IMR-90 (cell line): ENCODE measurements around the gene DERA. TPM values are rescaled to one million over a fixed set of nuclear protein-coding genes. Genes with fewer than 3 reads are reported as not detected.

ENCODE experiments used
- ATAC-seq: fragments of 200-7000 bp; cut with Tn5 transposase; 2 replicates; pipeline ENCODE4 v1.9.1; 2020; ENCODE audit warnings: low read depth, mild to moderate bottlenecking, moderate library complexity
- BruUV-seq: library from RNA; stranded (reverse); fragments of 400-500 nt; replicated peaks from 2 replicates; lab custom pipeline; 2021; lab: Mats Ljungman, UMichigan
- CTCF ChIA-PET: fragments of 300-600 bp; formaldehyde crosslinking; extraction: SDS; loops from one replicate; lab custom pipeline; 2021; ENCODE audit warnings: antibody characterized with exemption; lab: Yijun Ruan, JAX
- POLR2A ChIA-PET: fragments of 300-600 bp; sonication (Branson Sonifier 250); formaldehyde crosslinking; loops from one replicate; lab custom pipeline; 2022; ENCODE audit warnings: antibody characterized with exemption; ENCODE audit not compliant: unreplicated experiment; lab: Charles Lee
- DNase-seq: peaks from one replicate; pipeline ENCODE4 v3.0.0; 2013
- H2AFZ ChIP-seq: replicated peaks from 2 replicates; pipeline ENCODE3; 2013; ENCODE audit warnings: low read length, mild to moderate bottlenecking; ENCODE audit not compliant: poor library complexity
- H2AK5ac ChIP-seq: 2 replicates; pipeline ENCODE4 v1.6.1; 2013; ENCODE audit warnings: low read depth, low read length, inconsistent platforms
- H2AK9ac ChIP-seq: replicated peaks from 2 replicates; pipeline ENCODE3; 2013; ENCODE audit warnings: mild to moderate bottlenecking, low read depth, low read length, moderate library complexity; ENCODE audit not compliant: poor library complexity
- H2BK120ac ChIP-seq: 2 replicates; pipeline ENCODE4 v1.6.1; 2013; ENCODE audit warnings: low read depth, low read length, inconsistent platforms
- H2BK15ac ChIP-seq: 3 replicates; pipeline ENCODE4 v1.6.1; 2013; ENCODE audit warnings: low read depth, low read length, inconsistent platforms
- H2BK20ac ChIP-seq: 2 replicates; pipeline ENCODE4 v1.6.1; 2013; ENCODE audit warnings: low read depth, mild to moderate bottlenecking, inconsistent platforms, low read length, moderate library complexity
- H2BK5ac ChIP-seq: 2 replicates; pipeline ENCODE4 v1.6.1; 2013; ENCODE audit warnings: mild to moderate bottlenecking, low read depth, low read length, inconsistent platforms; ENCODE audit not compliant: poor library complexity, severe bottlenecking
- H3K14ac ChIP-seq: replicated peaks from 2 replicates; pipeline ENCODE4 v1.6.1; 2013; ENCODE audit warnings: low read depth, low read length, inconsistent platforms
- H3K18ac ChIP-seq: 2 replicates; pipeline ENCODE4 v1.6.1; 2013; ENCODE audit warnings: low read depth, low read length, control low read depth
- H3K23ac ChIP-seq: 2 replicates; pipeline ENCODE4 v1.6.1; 2013; ENCODE audit warnings: low read depth, low read length, inconsistent platforms
- H3K27ac ChIP-seq: 2 replicates; pipeline ENCODE4 v1.5.1; 2013; ENCODE audit warnings: mild to moderate bottlenecking, control low read depth, low read length; ENCODE audit not compliant: insufficient read depth
- H3K27me3 ChIP-seq: 2 replicates; pipeline ENCODE4 v1.6.1; 2013; ENCODE audit warnings: low read length; ENCODE audit not compliant: control insufficient read depth, insufficient read depth
- H3K36me3 ChIP-seq: 2 replicates; pipeline ENCODE4 v1.6.1; 2013; ENCODE audit warnings: low read length, mixed read lengths; ENCODE audit not compliant: control insufficient read depth, insufficient read depth
- H3K4ac ChIP-seq: 2 replicates; pipeline ENCODE4 v1.6.1; 2013; ENCODE audit warnings: low read depth, low read length, inconsistent platforms
- H3K4me1 ChIP-seq: 2 replicates; pipeline ENCODE4 v1.6.1; 2013; ENCODE audit warnings: low read length, mixed read lengths; ENCODE audit not compliant: control insufficient read depth, insufficient read depth
- H3K4me2 ChIP-seq: 2 replicates; pipeline ENCODE4 v1.6.1; 2013; ENCODE audit warnings: low read depth, mild to moderate bottlenecking, control low read depth, low read length, moderate library complexity
- H3K4me3 ChIP-seq: 2 replicates; pipeline ENCODE4 v1.5.1; 2013; ENCODE audit warnings: low read depth, mild to moderate bottlenecking, control low read depth, low read length, moderate library complexity; ENCODE audit not compliant: insufficient read depth
- H3K56ac ChIP-seq: 2 replicates; pipeline ENCODE4 v1.6.1; 2013; ENCODE audit warnings: low read length, inconsistent platforms; ENCODE audit not compliant: insufficient read depth; ENCODE audit errors: extremely low read depth
- H3K79me1 ChIP-seq, 2 experiments: 2 replicates each; pipeline ENCODE4 v1.6.1; 2013; ENCODE audit warnings: low read length in 2 of 2, inconsistent platforms in 1 of 2, low read depth in 1 of 2
- H3K9ac ChIP-seq: 2 replicates; pipeline ENCODE4 v1.6.1; 2013; ENCODE audit warnings: low read depth, low read length, control low read depth
- H3K9me1 ChIP-seq: 2 replicates; pipeline ENCODE4 v1.6.1; 2013; ENCODE audit warnings: low read length, inconsistent platforms; ENCODE audit not compliant: insufficient read depth
- H3K9me3 ChIP-seq: 2 replicates; pipeline ENCODE4 v1.6.1; 2013; ENCODE audit warnings: low read length; ENCODE audit not compliant: control insufficient read depth, insufficient read depth
- H4K20me1 ChIP-seq: 2 replicates; pipeline ENCODE4 v1.6.1; 2013; ENCODE audit warnings: low read length, inconsistent platforms; ENCODE audit not compliant: insufficient read depth
- H4K5ac ChIP-seq: 2 replicates; pipeline ENCODE4 v1.6.1; 2013; ENCODE audit warnings: mild to moderate bottlenecking, low read depth, low read length, control low read depth
- H4K8ac ChIP-seq, 2 experiments: 2 replicates each; pipeline ENCODE4 v1.6.1; 2013; ENCODE audit warnings: low read depth in 2 of 2, low read length in 2 of 2, control low read depth in 1 of 2, inconsistent platforms in 1 of 2
- H4K91ac ChIP-seq: 2 replicates; pipeline ENCODE4 v1.6.1; 2013; ENCODE audit warnings: low read depth, low read length, inconsistent platforms; ENCODE audit not compliant: insufficient read depth
- BHLHE40 ChIP-seq: fragments of 150-350 bp; IDR thresholded peaks from 2 replicates; pipeline ENCODE4 v1.6.1; 2016; ENCODE audit warnings: mild to moderate bottlenecking, low read depth, low read length
- CEBPB ChIP-seq: IDR thresholded peaks from 2 replicates; pipeline ENCODE4 v1.6.1; 2012; ENCODE audit warnings: low read depth, low read length, improper control_type of control experiment
- CHD1 ChIP-seq: IDR thresholded peaks from 2 replicates; pipeline ENCODE4 v1.6.1; 2012; ENCODE audit warnings: low read depth, low read length, improper control_type of control experiment
- FOS ChIP-seq: fragments of 150-350 bp; IDR thresholded peaks from 2 replicates; pipeline ENCODE4 v1.6.1; 2016; ENCODE audit warnings: low read depth, low read length
- MXI1 ChIP-seq: IDR thresholded peaks from 2 replicates; pipeline ENCODE4 v1.6.1; 2012; ENCODE audit warnings: low read depth, mild to moderate bottlenecking, low read length, moderate library complexity, borderline replicate concordance
- NFE2L2 ChIP-seq: fragments of 150-350 bp; IDR thresholded peaks from 2 replicates; pipeline ENCODE4 v1.6.1; 2016; ENCODE audit warnings: low read depth, mild to moderate bottlenecking, low read length
- POLR2A ChIP-seq: IDR thresholded peaks from 2 replicates; pipeline ENCODE4 v1.6.1; 2012; ENCODE audit warnings: mild to moderate bottlenecking, low read depth, low read length
- RAD21 ChIP-seq: IDR thresholded peaks from 2 replicates; pipeline ENCODE4 v1.6.1; 2012; ENCODE audit warnings: low read length, improper control_type of control experiment
- RFX5 ChIP-seq: IDR thresholded peaks from 2 replicates; pipeline ENCODE4 v1.8.0; 2012; ENCODE audit warnings: low read depth, mild to moderate bottlenecking, low read length, moderate library complexity
- SMC3 ChIP-seq: fragments of 150-350 bp; IDR thresholded peaks from 2 replicates; pipeline ENCODE4 v1.6.1; 2016; ENCODE audit warnings: low read depth, mild to moderate bottlenecking, antibody characterized with exemption, low read length, moderate library complexity
- WGBS, 2 experiments: methylation state at CpG; one replicate each; pipeline versions ENCODE4 v1.1.5 to v1.1.7; 2013; ENCODE audit warnings: missing lambda C conversion rate in 2 of 2; ENCODE audit not compliant: insufficient read length in 1 of 2; ENCODE audit errors: extremely low coverage in 2 of 2; 5-methylcytosine and 5-hydroxymethylcytosine counted together
- dilution Hi-C: fragments of 300-500 bp; cut with HindIII; formaldehyde crosslinking; loops from one replicate; pipeline ENCODE4 v1.14.3; 2018; ENCODE audit warnings: low sequenced_read_pairs; ENCODE audit not compliant: unreplicated experiment
- in situ Hi-C: fragments of 300-500 bp; cut with MboI; formaldehyde crosslinking; loops from 3 replicates; pipeline ENCODE4 v1.14.3; 2019; ENCODE audit warnings: low sequenced_read_pairs, inconsistent platforms, mixed read lengths
- intact Hi-C: fragments of 100-400 bp; cut with micrococcal nuclease; formaldehyde crosslinking; loops from 2 replicates; pipeline ENCODE4 v1.10.0; 2022
- polyA plus RNA-seq, 3 experiments: library from polyadenylated mRNA; depleted of rRNA; stranded (reverse); fragments of >200 nt; gene quantifications; 2 replicates each; pipeline ENCODE4 v1.2.3, GENCODE V29; 2012; ENCODE audit warnings: low replicate concordance in 1 of 3
- total RNA-seq: library from RNA; depleted of rRNA; stranded (reverse); fragments of >200 nt; gene quantifications from 2 replicates; pipeline ENCODE4 v1.2.3, GENCODE V29; 2012
- TF ChIP-seq, protein P1 (sequence below): conservative IDR thresholded peaks from 2 replicates; pipeline ENCODE4 v1.5.1; 2012; ENCODE audit warnings: mild to moderate bottlenecking, low read depth, low read length, improper control_type of control experiment
- TF ChIP-seq, protein P2 (sequence below): fragments of 150-350 bp; IDR thresholded peaks from 2 replicates; pipeline ENCODE4 v1.6.1; 2016; ENCODE audit warnings: low read depth, mild to moderate bottlenecking, low read length, moderate library complexity, borderline replicate concordance
- TF ChIP-seq, protein P3 (sequence below): fragments of 150-350 bp; IDR thresholded peaks from 2 replicates; pipeline ENCODE4 v1.6.1; 2017; ENCODE audit warnings: mild to moderate bottlenecking, antibody characterized with exemption, low read length, low read depth

The DERA gene
- total and polyA plus RNA-seq, 2 of the 4 experiments (the other 2 are of a cell fraction), result 28.1 to 58.6 TPM

DNA sequence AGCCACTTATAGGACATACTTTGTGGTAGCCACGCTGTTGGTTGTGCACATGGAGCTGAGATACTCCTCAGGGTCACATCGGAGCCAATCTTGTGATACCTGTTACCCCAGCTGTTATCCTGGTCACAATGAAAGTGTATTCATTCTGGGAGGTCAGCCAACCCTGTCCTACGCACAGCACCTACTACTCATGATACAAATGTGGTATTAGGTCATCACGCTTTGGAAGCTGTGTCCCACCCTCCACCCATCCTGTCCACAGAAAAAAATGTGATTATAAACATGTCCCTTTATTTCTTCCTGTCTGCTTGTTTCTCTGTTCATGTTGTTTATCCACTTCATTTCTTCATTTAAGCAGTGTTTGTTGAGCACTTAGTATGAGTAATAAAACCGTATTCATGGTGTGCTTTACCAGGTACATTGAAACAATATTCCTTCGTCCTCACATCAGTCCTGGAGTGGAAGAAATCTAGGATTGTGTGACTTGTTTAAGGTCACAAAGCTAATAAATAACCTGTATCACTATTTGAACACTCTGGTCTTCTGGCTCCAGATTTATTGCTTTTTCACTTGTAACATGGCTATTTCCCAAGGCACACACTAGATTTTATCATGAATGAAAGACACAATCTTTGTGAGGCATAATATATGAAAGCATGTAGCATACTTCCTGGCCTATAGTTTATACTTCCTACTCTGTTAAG, 73.1 kb downstream of the DERA start:
- ATAC-seq, result no peak
- Histone ChIP-seq H3K27ac (no peak overlapping the region), H3K79me1 (peaks cover 3 to 22% of the 10 kb centered on the region in 2 experiments; a peak in 3 of 4 replicates), H4K20me1 (no peaks in the 10 kb centered on the region), H4K5ac (no peak overlapping the region), H2AK5ac (no peak overlapping the region), H3K4me2 (no peak overlapping the region), H4K8ac (no peak overlapping the region), H3K4me1 (peaks cover 13% of the 10 kb centered on the region), H2BK15ac (0 out of 3 replicates have a peak overlapping the region, but pooled peaks have one; percentile 7), H3K9me3 (no peaks in the 10 kb centered on the region), H3K4ac (peak overlapping the region; percentile 3; the same call in 1 of the 2 replicates), H2BK5ac (no peak overlapping the region), H3K9me1 (peaks cover 8% of the 10 kb centered on the region), H3K56ac (no peak overlapping the region), H2BK120ac (0 out of 2 replicates have a peak overlapping the region, but pooled peaks have one; percentile 2), H3K9ac (no peak overlapping the region), H2BK20ac (no peak overlapping the region), H3K14ac (peak overlapping the region; percentile 19; the same call in 1 of the 2 replicates), H3K4me3 (no peak overlapping the region), H4K91ac (no peak overlapping the region), H2AFZ (no peak overlapping the region), H3K27me3 (no peaks in the 10 kb centered on the region), H2AK9ac (no peak overlapping the region), H3K18ac (no peak overlapping the region), H3K36me3 (peaks cover 15% of the 10 kb centered on the region), H3K23ac (no peak overlapping the region)
- dilution Hi-C loops, result no loop called here
- CTCF ChIA-PET, result no interaction called here
- no CpG with 5 or more reads among the region's 6 CpGs for WGBS, 2 experiments
- intact Hi-C loops, result loop anchor here (5.0 kb wide), 1 partner anchor 623 kb away; the partner anchor contains the start of gene LMO3
- POLR2A ChIA-PET, result no interaction called here
- TF ChIP-seq NFE2L2, result no peak
- no peak for TF ChIP-seq SMC3
- TF ChIP-seq FOS, result no peak
- TF ChIP-seq, protein P1, sequence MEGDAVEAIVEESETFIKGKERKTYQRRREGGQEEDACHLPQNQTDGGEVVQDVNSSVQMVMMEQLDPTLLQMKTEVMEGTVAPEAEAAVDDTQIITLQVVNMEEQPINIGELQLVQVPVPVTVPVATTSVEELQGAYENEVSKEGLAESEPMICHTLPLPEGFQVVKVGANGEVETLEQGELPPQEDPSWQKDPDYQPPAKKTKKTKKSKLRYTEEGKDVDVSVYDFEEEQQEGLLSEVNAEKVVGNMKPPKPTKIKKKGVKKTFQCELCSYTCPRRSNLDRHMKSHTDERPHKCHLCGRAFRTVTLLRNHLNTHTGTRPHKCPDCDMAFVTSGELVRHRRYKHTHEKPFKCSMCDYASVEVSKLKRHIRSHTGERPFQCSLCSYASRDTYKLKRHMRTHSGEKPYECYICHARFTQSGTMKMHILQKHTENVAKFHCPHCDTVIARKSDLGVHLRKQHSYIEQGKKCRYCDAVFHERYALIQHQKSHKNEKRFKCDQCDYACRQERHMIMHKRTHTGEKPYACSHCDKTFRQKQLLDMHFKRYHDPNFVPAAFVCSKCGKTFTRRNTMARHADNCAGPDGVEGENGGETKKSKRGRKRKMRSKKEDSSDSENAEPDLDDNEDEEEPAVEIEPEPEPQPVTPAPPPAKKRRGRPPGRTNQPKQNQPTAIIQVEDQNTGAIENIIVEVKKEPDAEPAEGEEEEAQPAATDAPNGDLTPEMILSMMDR, result no peak
- TF ChIP-seq CEBPB, result no peak
- no peak for TF ChIP-seq CHD1
- no peak for TF ChIP-seq POLR2A
- TF ChIP-seq, protein P2, sequence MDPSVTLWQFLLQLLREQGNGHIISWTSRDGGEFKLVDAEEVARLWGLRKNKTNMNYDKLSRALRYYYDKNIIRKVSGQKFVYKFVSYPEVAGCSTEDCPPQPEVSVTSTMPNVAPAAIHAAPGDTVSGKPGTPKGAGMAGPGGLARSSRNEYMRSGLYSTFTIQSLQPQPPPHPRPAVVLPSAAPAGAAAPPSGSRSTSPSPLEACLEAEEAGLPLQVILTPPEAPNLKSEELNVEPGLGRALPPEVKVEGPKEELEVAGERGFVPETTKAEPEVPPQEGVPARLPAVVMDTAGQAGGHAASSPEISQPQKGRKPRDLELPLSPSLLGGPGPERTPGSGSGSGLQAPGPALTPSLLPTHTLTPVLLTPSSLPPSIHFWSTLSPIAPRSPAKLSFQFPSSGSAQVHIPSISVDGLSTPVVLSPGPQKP, result no peak
- no peak for TF ChIP-seq MXI1
- TF ChIP-seq, protein P3, sequence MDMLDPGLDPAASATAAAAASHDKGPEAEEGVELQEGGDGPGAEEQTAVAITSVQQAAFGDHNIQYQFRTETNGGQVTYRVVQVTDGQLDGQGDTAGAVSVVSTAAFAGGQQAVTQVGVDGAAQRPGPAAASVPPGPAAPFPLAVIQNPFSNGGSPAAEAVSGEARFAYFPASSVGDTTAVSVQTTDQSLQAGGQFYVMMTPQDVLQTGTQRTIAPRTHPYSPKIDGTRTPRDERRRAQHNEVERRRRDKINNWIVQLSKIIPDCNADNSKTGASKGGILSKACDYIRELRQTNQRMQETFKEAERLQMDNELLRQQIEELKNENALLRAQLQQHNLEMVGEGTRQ, result no peak
- no peak for TF ChIP-seq RFX5
- TF ChIP-seq BHLHE40, result no peak
- no peak for TF ChIP-seq RAD21
- DNase-seq, result peak; percentile 31
- in situ Hi-C loops, result no loop called here
- BruUV-seq, result no TSS peak
